Left lobe of liver (tissue), 1 donor: ENCODE measurements around the gene CBFB. TPM values are rescaled to one million over a fixed set of nuclear protein-coding genes. Genes with fewer than 3 reads are reported as not detected.

Source experiments
- total RNA-seq: library from RNA; stranded (reverse); gene quantifications from one replicate; pipeline ENCODE4 v1.2.1, GENCODE V29; 2021
- donor health status: DM: no; HTN: yes; CAD: no.

The CBFB gene
- total RNA-seq, 1 donor from 2014 or later = 12.2 TPM

Other genes with a start within 250 kb of the CBFB start
- gene TERB1, start 227.6 kb upstream of the CBFB start, total RNA-seq = not detected
- gene NAE1, start 198.2 kb upstream of the CBFB start, total RNA-seq = 19.5 TPM
- gene CA7, start 184.7 kb upstream of the CBFB start, total RNA-seq = not detected
- 12.3 TPM for gene PDP2, start 148.6 kb upstream of the CBFB start, total RNA-seq
- not detected for gene CDH16, start 110.3 kb upstream of the CBFB start, total RNA-seq
- gene RRAD, start 103.6 kb upstream of the CBFB start, total RNA-seq = 0.98 TPM
- 42.6 TPM for gene CIAO2B, start 94.7 kb upstream of the CBFB start, total RNA-seq
- gene CES2, start 93.6 kb upstream of the CBFB start, total RNA-seq = 286 TPM
- gene CES3, start 67.9 kb upstream of the CBFB start, total RNA-seq = 80.3 TPM
- gene CES4A, start 40.6 kb upstream of the CBFB start, total RNA-seq = 67.7 TPM
- gene PHAF1, start 80.8 kb downstream of the CBFB start, total RNA-seq = 29.1 TPM
- 1.6 TPM for gene B3GNT9, start 121.8 kb downstream of the CBFB start, total RNA-seq
- gene TRADD, start 130.8 kb downstream of the CBFB start, total RNA-seq = 12.1 TPM
- 20.6 TPM for gene FBXL8, start 130.8 kb downstream of the CBFB start, total RNA-seq
- gene HSF4, start 135.6 kb downstream of the CBFB start, total RNA-seq = 60.5 TPM
- 40.7 TPM for gene NOL3, start 141.4 kb downstream of the CBFB start, total RNA-seq
- gene MATCAP1, start 154.8 kb downstream of the CBFB start, total RNA-seq = 14.9 TPM
- 1.8 TPM for gene EXOC3L1, start 161.0 kb downstream of the CBFB start, total RNA-seq
- 19.0 TPM for gene E2F4, start 163.0 kb downstream of the CBFB start, total RNA-seq
- 5.2 TPM for gene ELMO3, start 170.0 kb downstream of the CBFB start, total RNA-seq
- 44.9 TPM for gene TMEM208, start 198.0 kb downstream of the CBFB start, total RNA-seq
- gene FHOD1, start 218.3 kb downstream of the CBFB start, total RNA-seq = 5.9 TPM
- gene SLC9A5, start 219.8 kb downstream of the CBFB start, total RNA-seq = 0.30 TPM